ELR (cell line): ENCODE data around the gene TMEM255B.
A peak's percentile ranks its signal among the peaks of the same experiment; 100 is the strongest.
"Not testable (repeated sequence)": the region's sequence is repeated elsewhere in the genome, so short reads cannot be mapped to it uniquely, and the experiment has no call there.

Source experiments
- DNase-seq: peaks from one replicate; pipeline ENCODE4 v3.0.0-alpha.2; 2015; ENCODE audit warnings: low read depth

Gene TMEM255B

GRCh38 chr13:113749507-113749906, 9.5 kb upstream of the TMEM255B start:
- DNase-seq = no peak

GRCh38 chr13:113749967-113750366, 9.1 kb upstream of the TMEM255B start:
- no peak for DNase-seq

- DNase-seq = no peak
Observed at GRCh38 chr13:113750554-113751399, 8.2 kb upstream of the TMEM255B start.

- no peak for DNase-seq
Observed at GRCh38 chr13:113751491-113751890, 7.5 kb upstream of the TMEM255B start.

GRCh38 chr13:113752211-113752986, 6.6 kb upstream of the TMEM255B start:
- not testable (repeated sequence) for DNase-seq

- DNase-seq = no peak
Observed at GRCh38 chr13:113753171-113753570, 5.9 kb upstream of the TMEM255B start.

GRCh38 chr13:113754242-113754641, 4.8 kb upstream of the TMEM255B start:
- DNase-seq = no peak

GRCh38 chr13:113754691-113755090, 4.3 kb upstream of the TMEM255B start:
- DNase-seq = no peak

GRCh38 chr13:113756441-113757097, 2.5 kb upstream of the TMEM255B start:
- DNase-seq = peak; percentile 23

GRCh38 chr13:113759525-113760137, 605 bp downstream of the TMEM255B start:
- peak; percentile 35 for DNase-seq

- no peak for DNase-seq
Observed at GRCh38 chr13:113761136-113761535, 2.1 kb downstream of the TMEM255B start.

- DNase-seq = no peak
Observed at GRCh38 chr13:113762075-113762474, 3.0 kb downstream of the TMEM255B start.

GRCh38 chr13:113762538-113762937, 3.5 kb downstream of the TMEM255B start:
- DNase-seq = no peak

GRCh38 chr13:113763254-113763653, 4.2 kb downstream of the TMEM255B start:
- DNase-seq = no peak

- DNase-seq = no peak
Observed at GRCh38 chr13:113763961-113764792, 5.2 kb downstream of the TMEM255B start.

- DNase-seq = no peak
Observed at GRCh38 chr13:113764793-113765563, 6.0 kb downstream of the TMEM255B start.

GRCh38 chr13:113765564-113765910, 6.5 kb downstream of the TMEM255B start:
- DNase-seq = no peak

- no peak for DNase-seq
Observed at GRCh38 chr13:113766035-113766800, 7.2 kb downstream of the TMEM255B start.

GRCh38 chr13:113767366-113767765, 8.3 kb downstream of the TMEM255B start:
- no peak for DNase-seq
